Measurements from ENCODE around the gene ANO10. TPM values are rescaled to one million over a fixed set of nuclear protein-coding genes. Genes with fewer than 3 reads are reported as not detected.

The ANO10 gene
- total and polyA plus RNA-seq, 7 experiments from 2014 or later, result 6.1 to 13.6 (median 9.3) TPM

DNA sequence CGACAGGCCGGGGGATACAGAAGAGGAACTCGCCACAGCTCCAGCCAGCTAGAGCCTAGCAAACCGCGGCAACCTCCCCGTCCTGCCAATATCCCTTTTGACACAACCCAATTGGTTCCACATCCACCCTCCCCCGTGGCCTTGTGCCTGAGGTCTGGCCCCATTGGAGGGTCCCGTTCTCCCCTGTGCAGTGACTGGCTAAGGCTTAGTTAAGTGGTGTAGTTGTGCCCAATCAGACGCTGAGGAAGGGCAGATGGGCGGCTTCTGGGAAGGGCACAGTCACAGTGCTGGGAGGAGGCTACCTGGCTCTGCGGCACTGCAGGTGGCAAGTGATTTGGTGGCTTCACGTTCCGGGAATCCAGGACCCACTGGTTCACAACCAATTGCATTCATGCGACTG, 256.9 kb downstream of the ANO10 start:
- no peak overlapping the region for H3K27ac ChIP-seq (ENCODE audit: low read depth, low read length)
- no peaks in the 10 kb centered on the region for H3K36me3 ChIP-seq (ENCODE audit: control insufficient read depth in 2 of 3, insufficient read depth in 3 of 3, low read length in 3 of 3)
- Mint-ChIP-seq H3K4me1 (peaks cover 0 to 5% (median 0%) of the 10 kb centered on the region in 7 donors), H3K27me3 (no peaks in the 10 kb centered on the region), H3K9me3 (no peaks in the 10 kb centered on the region), H3K4me3 (no peak overlapping the region), H3K36me3 (peaks cover 0 to 11% (median 0%) of the 10 kb centered on the region in 5 donors), H3K27ac (peak overlapping the region in 1 of 9 donors; percentile 12)
- H3K9me3 ChIP-seq (ENCODE audit: control insufficient read depth in 2 of 3, low read length in 3 of 3), result no peaks in the 10 kb centered on the region
- no peaks in the 10 kb centered on the region for H3K27me3 ChIP-seq (ENCODE audit: control insufficient read depth in 2 of 2, insufficient read depth in 2 of 2, low read length in 2 of 2)
- ATAC-seq, result no peak
- intact Hi-C loops (cut with micrococcal nuclease), result no loop called here
- DNase-seq, result no peak
- CTCF ChIA-PET, result no interaction called here
- peaks cover 0 to 1% of the 10 kb centered on the region in 2 donors for H3K4me1 ChIP-seq (ENCODE audit: control insufficient read depth in 2 of 2, insufficient read depth in 2 of 2, low read length in 2 of 2)
- H3K4me3 ChIP-seq (ENCODE audit: low read length), result no peak overlapping the region
- POLR2A ChIA-PET, result no interaction called here

DNA sequence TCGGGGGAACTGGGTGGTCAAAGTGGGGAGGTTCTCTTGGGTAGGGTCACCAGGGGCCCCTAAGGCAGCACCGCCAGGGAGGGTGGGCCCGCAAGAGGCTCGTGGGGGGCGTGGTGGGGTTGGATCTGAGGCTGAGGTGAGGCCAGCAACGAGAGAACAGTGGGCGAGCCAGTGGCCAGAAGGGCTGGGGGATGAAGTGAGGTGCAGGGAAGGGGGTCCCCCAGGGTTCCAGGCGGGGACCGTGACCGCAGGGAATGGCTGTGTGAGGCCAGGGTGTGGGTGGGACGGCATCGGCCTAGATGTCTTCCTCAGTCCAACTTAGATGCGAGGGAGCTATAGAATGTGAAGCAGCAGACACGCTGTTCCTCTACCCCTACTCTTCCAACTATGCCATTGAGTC, 257.3 kb downstream of the ANO10 start:
- POLR2A ChIA-PET, result no interaction called here
- H3K27me3 Mint-ChIP-seq, result no peaks in the 10 kb centered on the region
- intact Hi-C loops (cut with micrococcal nuclease), result no loop called here

DNA sequence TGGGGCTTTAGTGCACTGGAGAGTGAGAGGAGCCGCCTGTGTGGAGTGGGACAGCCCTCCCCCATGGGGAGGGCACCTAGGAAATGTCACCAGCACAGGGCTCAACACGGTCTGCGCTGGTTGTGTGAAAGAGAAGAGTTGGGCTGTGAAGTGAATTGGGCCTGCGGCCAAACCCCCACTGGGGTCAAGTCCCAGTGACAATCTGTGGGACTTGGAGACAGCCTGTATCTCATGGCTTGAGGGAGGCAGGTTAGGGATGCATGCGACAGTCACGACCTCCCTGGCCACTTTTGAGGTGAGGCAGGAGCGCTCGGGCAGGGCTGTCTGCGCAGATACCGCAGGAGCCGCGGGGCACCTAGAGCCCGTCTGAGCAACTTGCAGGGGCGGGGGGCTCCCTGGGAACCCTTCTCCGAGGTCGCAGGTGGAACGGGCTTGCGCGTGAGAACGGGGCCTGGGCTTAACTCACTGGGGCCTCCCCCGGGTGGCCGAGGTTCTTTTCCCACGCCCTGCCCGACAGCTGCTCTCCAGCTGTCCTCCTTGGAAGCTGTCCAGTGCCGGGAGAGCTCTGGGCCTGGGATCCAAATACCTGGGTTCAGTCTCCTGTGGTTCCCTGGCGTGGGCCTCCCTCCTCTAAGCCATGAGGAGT, 258.1 kb downstream of the ANO10 start:
- POLR2A ChIA-PET, result no interaction called here
- ATAC-seq (no peak), DNase-seq (no peak)
- Mint-ChIP-seq H3K4me1 (peaks cover 0 to 5% (median 0%) of the 10 kb centered on the region in 7 donors), H3K4me3 (no peak overlapping the region), H3K9me3 (peaks cover 0 to 2% (median 0%) of the 10 kb centered on the region in 11 donors), H3K36me3 (peaks cover 0 to 11% (median 1%) of the 10 kb centered on the region in 5 donors), H3K27ac (peak overlapping the region in 6 of 9 donors; percentile 21 to 72 (median 64)), H3K27me3 (no peaks in the 10 kb centered on the region)
- H3K36me3 ChIP-seq (ENCODE audit: control insufficient read depth in 2 of 3, insufficient read depth in 3 of 3, low read length in 3 of 3), result no peaks in the 10 kb centered on the region
- H3K27ac ChIP-seq (ENCODE audit: low read depth, low read length), result no peak overlapping the region
- no peak overlapping the region for H3K4me3 ChIP-seq (ENCODE audit: low read length)
- no peaks in the 10 kb centered on the region for H3K4me1 ChIP-seq (ENCODE audit: control insufficient read depth in 2 of 2, insufficient read depth in 2 of 2, low read length in 2 of 2)
- no peaks in the 10 kb centered on the region for H3K27me3 ChIP-seq (ENCODE audit: control insufficient read depth in 2 of 2, insufficient read depth in 2 of 2, low read length in 2 of 2)
- no peaks in the 10 kb centered on the region for H3K9me3 ChIP-seq (ENCODE audit: control insufficient read depth in 2 of 3, low read length in 3 of 3)
- intact Hi-C loops (cut with micrococcal nuclease), result no loop called here
- CTCF ChIA-PET, result no interaction called here

More for the DNA sequence above, 257.3 kb downstream of the ANO10 start:
- no peak overlapping the region for H3K27ac ChIP-seq (ENCODE audit: low read depth, low read length)
- CTCF ChIA-PET, result no interaction called here
- no peaks in the 10 kb centered on the region for H3K4me1 ChIP-seq (ENCODE audit: control insufficient read depth in 2 of 2, insufficient read depth in 2 of 2, low read length in 2 of 2)
- Mint-ChIP-seq H3K36me3 (peaks cover 0 to 11% (median 1%) of the 10 kb centered on the region in 5 donors), H3K27ac (peak overlapping the region in 2 of 9 donors; percentile 12 to 70), H3K9me3 (peaks cover 0 to 2% (median 0%) of the 10 kb centered on the region in 11 donors), H3K4me1 (peaks cover 0 to 5% (median 0%) of the 10 kb centered on the region in 7 donors), H3K4me3 (no peak overlapping the region)
- no peak for DNase-seq
- no peaks in the 10 kb centered on the region for H3K36me3 ChIP-seq (ENCODE audit: control insufficient read depth in 2 of 3, insufficient read depth in 3 of 3, low read length in 3 of 3)
- H3K27me3 ChIP-seq (ENCODE audit: control insufficient read depth in 2 of 2, insufficient read depth in 2 of 2, low read length in 2 of 2), result no peaks in the 10 kb centered on the region
- H3K9me3 ChIP-seq (ENCODE audit: control insufficient read depth in 2 of 3, low read length in 3 of 3), result no peaks in the 10 kb centered on the region
- no peak for ATAC-seq
- no peak overlapping the region for H3K4me3 ChIP-seq (ENCODE audit: low read length)

DNA sequence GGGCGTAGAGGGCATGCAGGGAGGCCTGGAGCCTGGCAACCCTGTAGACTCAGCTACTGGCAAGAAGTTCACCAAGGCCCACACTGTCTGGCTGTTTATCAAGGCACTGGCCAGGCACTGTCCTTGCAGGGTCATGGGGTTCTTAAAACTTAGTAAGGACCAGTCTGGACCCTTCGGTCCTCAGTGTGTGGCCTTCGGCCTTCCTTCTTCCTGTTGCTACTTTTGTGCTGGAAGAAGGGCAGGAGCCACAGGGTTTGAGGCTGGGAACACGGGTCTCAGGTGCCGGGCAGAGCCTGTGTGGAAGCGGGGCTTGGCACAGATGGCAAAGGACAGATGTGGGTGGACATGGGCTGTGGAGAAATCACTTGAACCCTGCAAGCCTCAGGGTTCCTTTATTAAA, 258.9 kb downstream of the ANO10 start:
- Mint-ChIP-seq H3K27me3 (no peaks in the 10 kb centered on the region), H3K4me1 (peaks cover 0 to 5% (median 0%) of the 10 kb centered on the region in 7 donors), H3K4me3 (no peak overlapping the region), H3K9me3 (peaks cover 0 to 7% (median 0%) of the 10 kb centered on the region in 11 donors), H3K36me3 (peaks cover 0 to 11% (median 1%) of the 10 kb centered on the region in 5 donors), H3K27ac (peak overlapping the region in 5 of 9 donors; percentile 28 to 71 (median 61))
- CTCF ChIA-PET, result no interaction called here
- no peak overlapping the region for H3K4me3 ChIP-seq (ENCODE audit: low read length)
- H3K27ac ChIP-seq (ENCODE audit: low read depth, low read length), result no peak overlapping the region
- H3K4me1 ChIP-seq (ENCODE audit: control insufficient read depth in 2 of 2, insufficient read depth in 2 of 2, low read length in 2 of 2), result no peaks in the 10 kb centered on the region
- intact Hi-C loops (cut with micrococcal nuclease), result no loop called here
- POLR2A ChIA-PET, result no interaction called here
- H3K36me3 ChIP-seq (ENCODE audit: control insufficient read depth in 2 of 3, insufficient read depth in 3 of 3, low read length in 3 of 3), result no peaks in the 10 kb centered on the region
- no peaks in the 10 kb centered on the region for H3K27me3 ChIP-seq (ENCODE audit: control insufficient read depth in 2 of 2, insufficient read depth in 2 of 2, low read length in 2 of 2)
- H3K9me3 ChIP-seq (ENCODE audit: control insufficient read depth in 2 of 3, low read length in 3 of 3), result no peaks in the 10 kb centered on the region
- ATAC-seq (no peak), DNase-seq (no peak)

DNA sequence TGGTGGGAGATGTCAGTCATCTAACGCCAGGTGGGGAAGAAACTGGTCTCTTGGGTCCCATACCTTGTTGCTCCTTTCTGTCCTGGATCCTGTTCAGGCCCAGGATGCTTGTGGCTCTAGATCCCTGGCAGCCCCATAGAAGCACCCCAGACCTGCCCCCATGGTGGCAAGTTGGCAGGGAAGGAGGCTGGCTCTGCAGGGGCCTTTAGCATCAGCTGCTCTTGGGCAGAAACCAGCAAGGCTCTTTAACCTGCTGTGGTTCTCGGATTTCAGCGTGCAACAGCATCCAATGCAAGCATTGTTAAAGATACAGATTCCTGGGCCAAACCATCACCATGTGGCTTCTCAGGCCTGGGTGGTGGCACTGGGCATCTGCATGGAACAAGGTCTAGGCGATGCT, 259.6 kb downstream of the ANO10 start:
- Histone ChIP-seq H3K4me1 (ENCODE audit: control insufficient read depth in 2 of 2, insufficient read depth in 2 of 2, low read length in 2 of 2) (no peaks in the 10 kb centered on the region), H3K9me3 (ENCODE audit: control insufficient read depth in 2 of 3, low read length in 3 of 3) (no peaks in the 10 kb centered on the region), H3K36me3 (ENCODE audit: control insufficient read depth in 2 of 3, insufficient read depth in 3 of 3, low read length in 3 of 3) (no peaks in the 10 kb centered on the region), H3K27me3 (ENCODE audit: control insufficient read depth in 2 of 2, insufficient read depth in 2 of 2, low read length in 2 of 2) (no peaks in the 10 kb centered on the region), H3K4me3 (ENCODE audit: low read length) (no peak overlapping the region), H3K27ac (ENCODE audit: low read depth, low read length) (no peak overlapping the region)
- H3K4me3 Mint-ChIP-seq, result no peak overlapping the region
- ATAC-seq (no peak), DNase-seq (no peak)
- POLR2A ChIA-PET, result no interaction called here
- H3K36me3 Mint-ChIP-seq, result peaks cover 0 to 11% (median 6%) of the 10 kb centered on the region in 5 donors
- no peaks in the 10 kb centered on the region for H3K27me3 Mint-ChIP-seq
- H3K9me3 Mint-ChIP-seq, result peaks cover 4 to 12% (median 7%) of the 10 kb centered on the region in 11 donors
- H3K4me1 Mint-ChIP-seq, result peaks cover 0 to 5% (median 0%) of the 10 kb centered on the region in 7 donors
- intact Hi-C loops (cut with micrococcal nuclease), result no loop called here
- CTCF ChIA-PET, result no interaction called here
- peak overlapping the region in 5 of 9 donors; percentile 21 to 55 (median 40) for H3K27ac Mint-ChIP-seq

DNA sequence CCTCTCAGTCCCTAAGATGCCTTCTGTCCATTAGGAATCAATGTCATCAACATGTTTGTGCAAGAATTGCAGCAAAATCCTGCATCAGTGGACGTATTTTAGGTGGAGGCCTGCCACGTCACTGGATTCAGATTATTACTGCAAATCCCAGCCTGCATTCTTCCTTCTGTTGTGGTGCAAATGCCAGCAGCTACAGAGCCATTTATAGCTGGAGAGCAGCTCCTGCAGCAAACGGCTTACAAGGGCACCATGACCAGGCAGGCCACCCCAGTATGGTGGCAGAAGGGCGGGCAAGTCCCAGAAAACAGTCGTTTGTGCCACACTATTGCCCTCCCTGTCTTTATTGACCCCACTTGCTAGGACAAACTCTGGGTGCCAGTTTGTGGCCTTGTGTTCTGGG, 260.7 kb downstream of the ANO10 start:
- H3K4me1 Mint-ChIP-seq, result peaks cover 0 to 5% (median 0%) of the 10 kb centered on the region in 7 donors
- no peak overlapping the region for H3K4me3 Mint-ChIP-seq
- ATAC-seq, result no peak
- Histone ChIP-seq H3K27me3 (ENCODE audit: control insufficient read depth in 2 of 2, insufficient read depth in 2 of 2, low read length in 2 of 2) (no peaks in the 10 kb centered on the region), H3K4me3 (ENCODE audit: low read length) (no peak overlapping the region), H3K27ac (ENCODE audit: low read depth, low read length) (no peak overlapping the region), H3K4me1 (ENCODE audit: control insufficient read depth in 2 of 2, insufficient read depth in 2 of 2, low read length in 2 of 2) (no peaks in the 10 kb centered on the region), H3K36me3 (ENCODE audit: control insufficient read depth in 2 of 3, insufficient read depth in 3 of 3, low read length in 3 of 3) (no peaks in the 10 kb centered on the region), H3K9me3 (ENCODE audit: control insufficient read depth in 2 of 3, low read length in 3 of 3) (peaks cover 0 to 3% (median 0%) of the 10 kb centered on the region in 3 experiments)
- peaks cover 6 to 21% (median 13%) of the 10 kb centered on the region in 11 donors for H3K9me3 Mint-ChIP-seq
- CTCF ChIA-PET, result interaction anchor here (0.6 kb wide), 1 partner anchor 9 kb away, joined by 3 read pairs; no protein-coding TSS in a partner anchor
- H3K27ac Mint-ChIP-seq, result peak overlapping the region in 4 of 9 donors; percentile 19 to 67 (median 30)
- peaks cover 2 to 13% (median 8%) of the 10 kb centered on the region in 5 donors for H3K36me3 Mint-ChIP-seq
- POLR2A ChIA-PET, result no interaction called here
- H3K27me3 Mint-ChIP-seq, result no peaks in the 10 kb centered on the region
- DNase-seq, result no peak
- intact Hi-C loops (cut with micrococcal nuclease), result no loop called here
